CD14-positive monocyte (primary cell): ENCODE data around the gene FLNA. TPM values are rescaled to one million over a fixed set of nuclear protein-coding genes. Genes with fewer than 3 reads are reported as not detected.

Experiments
- DNase-seq, 3 donors: peaks; one replicate each; pipeline ENCODE4 v3.0.0-alpha.2; 2011 to 2022
- H2AFZ ChIP-seq: 2 replicates; pipeline ENCODE4 v1.6.0; 2012; ENCODE audit warnings: mild to moderate bottlenecking, low read depth, low read length, inconsistent platforms; ENCODE audit not compliant: insufficient read depth, poor library complexity, severe bottlenecking
- H3K27ac ChIP-seq, 2 donors: 1 replicate in 1 of 2; 2 replicates in 1 of 2; pipeline ENCODE4 v1.5.1; 2012 to 2013; ENCODE audit warnings: low read length in 2 of 2, control low read depth in 1 of 2, inconsistent platforms in 1 of 2, low read depth in 1 of 2, mild to moderate bottlenecking in 1 of 2
- H3K27me3 ChIP-seq, 2 donors: one replicate each; pipeline versions ENCODE4 v1.6.0 to v1.6.1; 2011 to 2013; ENCODE audit warnings: low read length in 2 of 2; ENCODE audit not compliant: control insufficient read depth in 2 of 2, insufficient read depth in 2 of 2
- H3K36me3 ChIP-seq, 2 donors: replicated peaks in 1 of 2; 1 replicate in 1 of 2; 2 replicates in 1 of 2; pipeline versions ENCODE4 v1.5.1 to v1.6.1; 2012 to 2013; ENCODE audit warnings: low read length in 2 of 2, control low read depth in 1 of 2, inconsistent platforms in 1 of 2, mild to moderate bottlenecking in 1 of 2; ENCODE audit not compliant: insufficient read depth in 2 of 2, control insufficient read depth in 1 of 2
- H3K4me1 ChIP-seq, 2 donors: 1 replicate in 1 of 2; 2 replicates in 1 of 2; pipeline versions ENCODE4 v1.5.1 to v1.6.1; 2012 to 2013; ENCODE audit warnings: low read length in 2 of 2, control low read depth in 1 of 2, inconsistent platforms in 1 of 2, mild to moderate bottlenecking in 1 of 2, moderate library complexity in 1 of 2; ENCODE audit not compliant: insufficient read depth in 2 of 2, control insufficient read depth in 1 of 2
- H3K4me2 ChIP-seq: replicated peaks from 2 replicates; pipeline ENCODE3; 2012; ENCODE audit warnings: low read length, moderate library complexity, mild to moderate bottlenecking; ENCODE audit not compliant: poor library complexity, severe bottlenecking; ENCODE audit errors: extremely low read depth
- H3K4me3 ChIP-seq, 3 experiments: fragments of 200-600 bp in 1 of 3; sonication (generic) in 1 of 3; replicated peaks in 1 of 3; 1 replicate in 2 of 3; 2 replicates in 1 of 3; pipeline ENCODE4 v1.5.1; 2011 to 2013; ENCODE audit warnings: low read length in 3 of 3, mild to moderate bottlenecking in 3 of 3, control low read depth in 2 of 3, low read depth in 2 of 3, inconsistent platforms in 1 of 3, moderate library complexity in 1 of 3
- H3K79me2 ChIP-seq: 2 replicates; pipeline ENCODE4 v1.6.0; 2012; ENCODE audit warnings: mild to moderate bottlenecking, control low read depth, inconsistent platforms, low read length, moderate library complexity; ENCODE audit not compliant: insufficient read depth
- H3K9ac ChIP-seq: 2 replicates; pipeline ENCODE4 v1.6.0; 2017; ENCODE audit warnings: low read length, mild to moderate bottlenecking; ENCODE audit not compliant: insufficient read depth, poor library complexity, severe bottlenecking
- H3K9me3 ChIP-seq, 2 donors: replicated peaks in 1 of 2; 1 replicate in 1 of 2; 2 replicates in 1 of 2; pipeline versions ENCODE4 v1.5.1 to v1.6.1; 2012 to 2013; ENCODE audit warnings: low read length in 2 of 2, control low read depth in 1 of 2; ENCODE audit not compliant: control insufficient read depth in 1 of 2, insufficient read depth in 1 of 2
- H4K20me1 ChIP-seq: 2 replicates; pipeline ENCODE4 v1.6.0; 2012; ENCODE audit warnings: mild to moderate bottlenecking, low read length, control low read depth, moderate library complexity; ENCODE audit not compliant: insufficient read depth
- H3K27ac Mint-ChIP-seq, 7 donors: one replicate each; pipeline ENCODE4 v1.8.0; 2020; ENCODE audit warnings: mild to moderate bottlenecking in 7 of 7, mixed read lengths in 7 of 7, moderate library complexity in 6 of 7, inconsistent platforms in 2 of 7
- H3K27me3 Mint-ChIP-seq, 3 donors: one replicate each; pipeline ENCODE4 v1.8.0; 2021 to 2022; ENCODE audit warnings: low read depth in 3 of 3, mild to moderate bottlenecking in 3 of 3, mixed read lengths in 3 of 3, moderate library complexity in 3 of 3, inconsistent platforms in 1 of 3
- H3K36me3 Mint-ChIP-seq, 2 donors: one replicate each; pipeline ENCODE4 v1.8.0; 2020; ENCODE audit warnings: mixed read lengths in 2 of 2, inconsistent platforms in 1 of 2, mild to moderate bottlenecking in 1 of 2
- H3K4me1 Mint-ChIP-seq: one replicate; pipeline ENCODE4 v1.8.0; 2020; ENCODE audit warnings: mild to moderate bottlenecking, mixed read lengths
- H3K4me3 Mint-ChIP-seq, 2 donors: one replicate each; pipeline ENCODE4 v1.8.0; 2020; ENCODE audit warnings: mild to moderate bottlenecking in 2 of 2, mixed read lengths in 2 of 2, moderate library complexity in 1 of 2
- H3K9me3 Mint-ChIP-seq, 7 donors: one replicate each; pipeline ENCODE4 v1.8.0; 2020 to 2022; ENCODE audit warnings: mixed read lengths in 7 of 7, mild to moderate bottlenecking in 6 of 7, moderate library complexity in 6 of 7, inconsistent platforms in 2 of 7
- WGBS: methylation state at CpG from one replicate; pipeline ENCODE4 v1.1.5; 2013; ENCODE audit warnings: missing lambda C conversion rate; ENCODE audit not compliant: insufficient coverage; 5-methylcytosine and 5-hydroxymethylcytosine counted together
- intact Hi-C, 2 donors: fragments of 100-400 bp; cut with micrococcal nuclease; formaldehyde crosslinking; loops; one replicate each; pipeline versions ENCODE4 v1.15.0 to v1.15.1; 2023
- polyA plus RNA-seq, 3 donors: library from polyadenylated mRNA; depleted of rRNA in 1 of 3; unstranded in 2 of 3; stranded (reverse) in 1 of 3; fragments of 300-500 nt in 2 of 3; fragments of >200 nt in 1 of 3; fragmentation: Illumina TruSeq in 2 of 3; gene quantifications; 1 replicate in 2 of 3; 2 replicates in 1 of 3; pipeline ENCODE4 v1.2.3, GENCODE V29; 2012 to 2021
- TF ChIP-seq, protein P1 (sequence below): fragments of 200-600 bp; IDR thresholded peaks from one replicate; pipeline ENCODE4 v1.8.0; 2022; ENCODE audit warnings: antibody characterized with exemption, mild to moderate bottlenecking

FLNA gene
- polyA plus RNA-seq, 3 donors = 111 to 874 (median 219) TPM

DNA sequence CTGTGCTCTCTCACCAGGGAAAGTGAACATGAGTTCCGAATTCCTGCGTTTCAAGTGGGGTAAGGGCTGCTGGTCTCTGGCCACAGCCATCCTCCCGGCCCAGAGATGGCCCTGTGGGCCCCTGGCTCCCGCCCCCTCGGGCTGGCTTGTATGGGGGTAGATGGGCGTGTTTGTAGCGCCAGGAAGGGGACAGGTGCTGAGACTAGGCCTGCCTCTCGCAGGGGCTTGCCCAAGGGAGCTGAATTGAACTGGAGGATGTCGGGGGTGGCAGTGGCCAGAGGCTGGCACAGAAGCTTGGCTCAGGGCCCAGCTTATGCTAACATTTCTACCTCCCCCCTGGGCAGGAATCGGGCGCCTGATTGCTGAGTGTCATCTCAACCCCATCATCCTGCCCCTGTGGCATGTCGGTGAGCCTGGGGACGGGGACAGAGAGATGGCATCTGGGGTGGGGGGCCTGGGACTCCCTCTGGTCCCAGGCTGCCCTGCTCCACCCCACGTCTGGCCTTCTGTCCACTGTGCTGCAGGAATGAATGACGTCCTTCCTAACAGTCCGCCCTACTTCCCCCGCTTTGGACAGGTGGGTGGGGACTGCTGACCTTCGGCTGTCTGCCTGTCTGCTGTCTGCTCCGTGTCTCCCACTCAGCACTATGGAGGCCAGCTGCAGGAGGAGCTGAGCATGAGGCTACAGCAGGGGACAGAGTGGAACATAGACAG is 45.4 kb upstream of the FLNA start:
- H3K27ac Mint-ChIP-seq = peak overlapping the region in 1 of 7 donors; percentile 31
- no peak overlapping the region for H3K4me2 ChIP-seq
- TF ChIP-seq, protein P1, sequence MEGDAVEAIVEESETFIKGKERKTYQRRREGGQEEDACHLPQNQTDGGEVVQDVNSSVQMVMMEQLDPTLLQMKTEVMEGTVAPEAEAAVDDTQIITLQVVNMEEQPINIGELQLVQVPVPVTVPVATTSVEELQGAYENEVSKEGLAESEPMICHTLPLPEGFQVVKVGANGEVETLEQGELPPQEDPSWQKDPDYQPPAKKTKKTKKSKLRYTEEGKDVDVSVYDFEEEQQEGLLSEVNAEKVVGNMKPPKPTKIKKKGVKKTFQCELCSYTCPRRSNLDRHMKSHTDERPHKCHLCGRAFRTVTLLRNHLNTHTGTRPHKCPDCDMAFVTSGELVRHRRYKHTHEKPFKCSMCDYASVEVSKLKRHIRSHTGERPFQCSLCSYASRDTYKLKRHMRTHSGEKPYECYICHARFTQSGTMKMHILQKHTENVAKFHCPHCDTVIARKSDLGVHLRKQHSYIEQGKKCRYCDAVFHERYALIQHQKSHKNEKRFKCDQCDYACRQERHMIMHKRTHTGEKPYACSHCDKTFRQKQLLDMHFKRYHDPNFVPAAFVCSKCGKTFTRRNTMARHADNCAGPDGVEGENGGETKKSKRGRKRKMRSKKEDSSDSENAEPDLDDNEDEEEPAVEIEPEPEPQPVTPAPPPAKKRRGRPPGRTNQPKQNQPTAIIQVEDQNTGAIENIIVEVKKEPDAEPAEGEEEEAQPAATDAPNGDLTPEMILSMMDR = no peak
- no peak overlapping the region for H3K4me3 Mint-ChIP-seq
- H4K20me1 ChIP-seq = no peaks in the 10 kb centered on the region
- no peak overlapping the region for H3K4me3 ChIP-seq
- H3K27me3 Mint-ChIP-seq = no peaks in the 10 kb centered on the region
- DNase-seq = no peak
- no peak overlapping the region for H2AFZ ChIP-seq
- intact Hi-C loops = no loop called here
- 83% methylated on average over 2 of the region's 19 CpGs for WGBS
- no peaks in the 10 kb centered on the region for H3K79me2 ChIP-seq
- H3K27me3 ChIP-seq = no peaks in the 10 kb centered on the region
- peaks cover 4 to 12% of the 10 kb centered on the region in 2 donors for H3K4me1 ChIP-seq
- H3K9me3 Mint-ChIP-seq = peaks cover 0 to 2% (median 0%) of the 10 kb centered on the region in 7 donors
- peaks cover 9% of the 10 kb centered on the region for H3K4me1 Mint-ChIP-seq
- H3K9ac ChIP-seq = no peak overlapping the region
- peaks cover 17 to 33% of the 10 kb centered on the region in 2 donors for H3K36me3 ChIP-seq
- no peak overlapping the region for H3K27ac ChIP-seq
- H3K36me3 Mint-ChIP-seq = peaks cover 15 to 33% of the 10 kb centered on the region in 2 donors
- H3K9me3 ChIP-seq = no peaks in the 10 kb centered on the region

DNA sequence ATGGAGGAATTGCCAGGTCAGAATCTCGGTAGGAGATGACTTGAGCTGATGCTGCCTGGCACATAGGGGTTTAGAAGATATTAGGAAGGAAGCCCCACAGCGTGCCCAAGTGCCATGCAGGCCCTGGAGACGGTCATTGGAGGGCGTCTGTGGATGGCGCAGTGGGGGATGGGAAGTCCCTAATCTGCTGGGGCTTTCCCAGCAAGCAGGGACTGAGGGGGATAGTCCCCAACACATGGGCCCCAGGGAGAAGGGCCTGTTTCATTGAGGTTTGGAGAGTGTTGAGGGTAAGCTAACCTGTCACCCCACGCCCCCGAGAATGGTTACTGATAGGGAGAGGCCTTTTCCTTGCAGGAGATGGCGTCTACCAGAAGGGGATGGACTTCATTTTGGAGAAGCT is 44.8 kb upstream of the FLNA start:
- Mint-ChIP-seq H3K27me3 (no peaks in the 10 kb centered on the region), H3K4me3 (no peak overlapping the region), H3K27ac (peak overlapping the region in 1 of 7 donors; percentile 33), H3K9me3 (peaks cover 0 to 2% (median 0%) of the 10 kb centered on the region in 7 donors), H3K36me3 (peaks cover 15 to 33% of the 10 kb centered on the region in 2 donors), H3K4me1 (peaks cover 4% of the 10 kb centered on the region)
- Histone ChIP-seq H3K9ac (no peak overlapping the region), H3K4me2 (no peak overlapping the region), H4K20me1 (no peaks in the 10 kb centered on the region), H3K27me3 (no peaks in the 10 kb centered on the region), H2AFZ (no peak overlapping the region), H3K4me3 (no peak overlapping the region), H3K4me1 (peaks cover 0 to 6% of the 10 kb centered on the region in 2 donors), H3K9me3 (no peaks in the 10 kb centered on the region), H3K36me3 (peaks cover 17 to 33% of the 10 kb centered on the region in 2 donors), H3K79me2 (no peaks in the 10 kb centered on the region), H3K27ac (no peak overlapping the region)
- TF ChIP-seq, protein P1 = no peak
- no peak for DNase-seq
- WGBS = 97% methylated on average over 7 of the region's 8 CpGs
- intact Hi-C loops = no loop called here
